ENCODE data around the gene MPPE1. TPM values are rescaled to one million over a fixed set of nuclear protein-coding genes. Genes with fewer than 3 reads are reported as not detected.

MPPE1 gene
- total and polyA plus RNA-seq, 9 of the 15 experiments (the other 6 are each of a cell fraction or from before 2014, with no cell fraction given): 10.7 to 19.5 (median 13.3) TPM

- TF ChIP-seq ZNF354B (CRISPR knock-in tag; IDR thresholded peaks at IDR 0.05) (no peak), THAP7 (CRISPR knock-in tag; IDR thresholded peaks at IDR 0.05) (no peak)
These were observed 43.0 kb downstream of the MPPE1 start (continued) for GRCh38 chr18:11865071-11865470.

GRCh38 chr18:11864471-11864870 is 43.6 kb downstream of the MPPE1 start:
- H4K20me1 ChIP-seq (replicated peaks; ENCODE audit: control insufficient read depth, insufficient read depth, low read length): no peaks in the 10 kb centered on the region
- no peak for TF ChIP-seq HMG20B (CRISPR knock-in tag; IDR thresholded peaks at IDR 0.05)
- TF ChIP-seq TGIF2 (CRISPR knock-in tag; IDR thresholded peaks at IDR 0.05): no peak
- no peak for TF ChIP-seq CHCHD3 (CRISPR knock-in tag; IDR thresholded peaks at IDR 0.05)
- H3K79me2 ChIP-seq (ENCODE audit: control insufficient read depth, insufficient read depth, low read length): no peaks in the 10 kb centered on the region
- no peak overlapping the region for H3K4me3 ChIP-seq
- BruUV-seq (replicated peaks): no TSS peak
- H2AFZ ChIP-seq (ENCODE audit: low read depth, low read length): no peak overlapping the region
- H3K4me1 ChIP-seq (replicated peaks in 1 of 2; ENCODE audit: control insufficient read depth in 2 of 2, insufficient read depth in 2 of 2, low read length in 2 of 2): peaks cover 10 to 20% of the 10 kb centered on the region in 2 experiments; a peak in 4 of 5 replicates
- no peak overlapping the region for H3K9ac ChIP-seq (ENCODE audit: insufficient read depth in 1 of 2, low read depth in 2 of 2, low read length in 2 of 2)
- no peaks in the 10 kb centered on the region for H3K9me1 ChIP-seq (ENCODE audit: control insufficient read depth, insufficient read depth, low read length)
- in situ Hi-C loops (cut with MboI): no loop called here
- H3K27me3 ChIP-seq (ENCODE audit: control insufficient read depth in 2 of 2, insufficient read depth in 2 of 2, low read length in 2 of 2): peaks cover 2 to 4% of the 10 kb centered on the region in 2 experiments; a peak in 2 of 5 replicates
- no peak overlapping the region for H3K27ac ChIP-seq (ENCODE audit: extremely low read depth, low read depth, low read length)
- ATAC-seq (no peak), FAIRE-seq (no peak), DNase-seq (ENCODE audit: extremely low read depth in 1 of 4, low spot score in 3 of 4) (no peak)
- intact Hi-C loops (cut with micrococcal nuclease): no loop called here
- WGBS (ENCODE audit: insufficient coverage, low coverage, missing lambda C conversion rate): 14% methylated on average over 2 of the region's 2 CpGs
- H3K4me2 ChIP-seq (ENCODE audit: insufficient read depth, low read length): no peak overlapping the region
- POLR2A ChIA-PET: interaction anchor here (1.2 to 1.4 kb wide), 3 partner anchors 17 to 53 kb away, joined by 3 to 5 read pairs (median 3); no protein-coding TSS in a partner anchor
- CTCF ChIA-PET (ENCODE audit: low intra/inter-chr PET ratio): no interaction called here
- H3K9me3 ChIP-seq (replicated peaks; ENCODE audit: control insufficient read depth, insufficient read depth, low read depth, low read length): no peaks in the 10 kb centered on the region
- H3K36me3 ChIP-seq (ENCODE audit: control insufficient read depth, insufficient read depth, low read length): no peaks in the 10 kb centered on the region
